Measurements from ENCODE around the gene KCNN3. TPM values are rescaled to one million over a fixed set of nuclear protein-coding genes. Genes with fewer than 3 reads are reported as not detected.

The KCNN3 gene
- total and polyA plus RNA-seq, 2 of the 13 experiments (the other 11 are each of a cell fraction or from before 2014, with no cell fraction given) = not detected

DNA sequence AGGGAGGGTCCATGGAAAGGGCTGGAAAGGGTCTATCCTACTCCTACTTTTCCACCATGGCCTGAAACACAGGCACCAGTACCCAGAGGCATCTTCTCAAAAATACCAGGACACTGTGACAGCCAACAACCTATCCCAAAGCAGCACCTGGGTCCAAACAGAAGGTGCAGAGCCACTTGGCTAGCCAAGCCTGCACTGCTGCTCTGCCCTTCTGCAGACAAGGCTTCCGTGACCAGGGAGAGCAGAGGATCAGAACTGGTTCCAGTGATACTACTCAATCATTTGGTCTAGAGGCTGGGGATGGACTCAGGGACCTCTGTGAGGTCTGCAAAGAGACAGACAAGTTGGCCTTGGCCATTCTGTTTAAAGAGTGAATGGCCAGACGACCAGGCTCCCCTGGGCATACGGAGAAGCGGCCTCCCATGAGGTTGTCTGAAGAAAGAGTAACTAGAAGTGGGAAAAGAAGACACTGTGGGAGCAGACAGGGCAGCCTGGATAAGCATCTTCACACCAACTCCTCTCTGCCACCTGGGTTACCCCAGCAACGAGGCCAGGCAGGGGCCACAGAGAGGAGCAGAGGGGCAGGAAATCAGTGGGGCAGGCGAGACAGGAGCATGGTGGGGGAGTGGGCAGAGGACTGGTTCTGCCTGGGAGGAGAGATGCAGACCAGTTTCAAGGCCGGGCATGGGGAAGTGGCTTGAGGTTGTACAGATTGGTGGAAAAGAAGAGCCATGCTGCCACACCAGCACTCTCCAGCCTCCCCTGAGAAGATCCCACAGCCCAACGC, 5.7 kb downstream of the KCNN3 start:
- DNase-seq (ENCODE audit: low spot score) = no peak
- ChIA-PET CTCF (ENCODE audit: low intra/inter-chr PET ratio, low total read pairs) (no interaction called here), POLR2A (no interaction called here)
- H3K79me2 ChIP-seq (ENCODE audit: insufficient read depth, low read length) = no peaks in the 10 kb centered on the region
- no TSS peak for BruUV-seq (replicated peaks)
- no peak overlapping the region for H3K4me3 ChIP-seq (replicated peaks in 1 of 3; ENCODE audit: insufficient read depth in 1 of 3, low read depth in 2 of 3, low read length in 3 of 3)
- no peaks in the 10 kb centered on the region for H4K20me1 ChIP-seq (ENCODE audit: insufficient read depth, low read length)
- TF ChIP-seq, protein P1, sequence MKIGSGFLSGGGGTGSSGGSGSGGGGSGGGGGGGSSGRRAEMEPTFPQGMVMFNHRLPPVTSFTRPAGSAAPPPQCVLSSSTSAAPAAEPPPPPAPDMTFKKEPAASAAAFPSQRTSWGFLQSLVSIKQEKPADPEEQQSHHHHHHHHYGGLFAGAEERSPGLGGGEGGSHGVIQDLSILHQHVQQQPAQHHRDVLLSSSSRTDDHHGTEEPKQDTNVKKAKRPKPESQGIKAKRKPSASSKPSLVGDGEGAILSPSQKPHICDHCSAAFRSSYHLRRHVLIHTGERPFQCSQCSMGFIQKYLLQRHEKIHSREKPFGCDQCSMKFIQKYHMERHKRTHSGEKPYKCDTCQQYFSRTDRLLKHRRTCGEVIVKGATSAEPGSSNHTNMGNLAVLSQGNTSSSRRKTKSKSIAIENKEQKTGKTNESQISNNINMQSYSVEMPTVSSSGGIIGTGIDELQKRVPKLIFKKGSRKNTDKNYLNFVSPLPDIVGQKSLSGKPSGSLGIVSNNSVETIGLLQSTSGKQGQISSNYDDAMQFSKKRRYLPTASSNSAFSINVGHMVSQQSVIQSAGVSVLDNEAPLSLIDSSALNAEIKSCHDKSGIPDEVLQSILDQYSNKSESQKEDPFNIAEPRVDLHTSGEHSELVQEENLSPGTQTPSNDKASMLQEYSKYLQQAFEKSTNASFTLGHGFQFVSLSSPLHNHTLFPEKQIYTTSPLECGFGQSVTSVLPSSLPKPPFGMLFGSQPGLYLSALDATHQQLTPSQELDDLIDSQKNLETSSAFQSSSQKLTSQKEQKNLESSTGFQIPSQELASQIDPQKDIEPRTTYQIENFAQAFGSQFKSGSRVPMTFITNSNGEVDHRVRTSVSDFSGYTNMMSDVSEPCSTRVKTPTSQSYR (CRISPR knock-in tag; IDR thresholded peaks at IDR 0.05; ENCODE audit: borderline replicate concordance) = no peak
- TF ChIP-seq MED8 (CRISPR knock-in tag; IDR thresholded peaks at IDR 0.05; ENCODE audit: insufficient replicate concordance) (no peak), DPF2 (CRISPR knock-in tag; IDR thresholded peaks at IDR 0.05; ENCODE audit: borderline replicate concordance, low read depth) (no peak), CREBL2 (CRISPR knock-in tag; IDR thresholded peaks at IDR 0.05; ENCODE audit: borderline replicate concordance) (no peak), ZBTB1 (CRISPR knock-in tag; IDR thresholded peaks at IDR 0.05; ENCODE audit: borderline replicate concordance) (no peak), ERF (CRISPR knock-in tag; IDR thresholded peaks at IDR 0.05) (no peak), TCF12 (IDR thresholded peaks at IDR 0.05) (no peak), TCF12 (CRISPR knock-in tag; IDR thresholded peaks at IDR 0.05) (no peak), SKI (IDR thresholded peaks at IDR 0.05; ENCODE audit: partially characterized antibody) (no peak), ELF3 (CRISPR knock-in tag; IDR thresholded peaks at IDR 0.05) (no peak), DZIP1 (CRISPR knock-in tag; IDR thresholded peaks at IDR 0.05) (no peak), ZNF343 (CRISPR knock-in tag; IDR thresholded peaks at IDR 0.05) (no peak), NBN (conservative IDR thresholded peaks at IDR 0.05) (no peak)
- TF ChIP-seq, protein P2, sequence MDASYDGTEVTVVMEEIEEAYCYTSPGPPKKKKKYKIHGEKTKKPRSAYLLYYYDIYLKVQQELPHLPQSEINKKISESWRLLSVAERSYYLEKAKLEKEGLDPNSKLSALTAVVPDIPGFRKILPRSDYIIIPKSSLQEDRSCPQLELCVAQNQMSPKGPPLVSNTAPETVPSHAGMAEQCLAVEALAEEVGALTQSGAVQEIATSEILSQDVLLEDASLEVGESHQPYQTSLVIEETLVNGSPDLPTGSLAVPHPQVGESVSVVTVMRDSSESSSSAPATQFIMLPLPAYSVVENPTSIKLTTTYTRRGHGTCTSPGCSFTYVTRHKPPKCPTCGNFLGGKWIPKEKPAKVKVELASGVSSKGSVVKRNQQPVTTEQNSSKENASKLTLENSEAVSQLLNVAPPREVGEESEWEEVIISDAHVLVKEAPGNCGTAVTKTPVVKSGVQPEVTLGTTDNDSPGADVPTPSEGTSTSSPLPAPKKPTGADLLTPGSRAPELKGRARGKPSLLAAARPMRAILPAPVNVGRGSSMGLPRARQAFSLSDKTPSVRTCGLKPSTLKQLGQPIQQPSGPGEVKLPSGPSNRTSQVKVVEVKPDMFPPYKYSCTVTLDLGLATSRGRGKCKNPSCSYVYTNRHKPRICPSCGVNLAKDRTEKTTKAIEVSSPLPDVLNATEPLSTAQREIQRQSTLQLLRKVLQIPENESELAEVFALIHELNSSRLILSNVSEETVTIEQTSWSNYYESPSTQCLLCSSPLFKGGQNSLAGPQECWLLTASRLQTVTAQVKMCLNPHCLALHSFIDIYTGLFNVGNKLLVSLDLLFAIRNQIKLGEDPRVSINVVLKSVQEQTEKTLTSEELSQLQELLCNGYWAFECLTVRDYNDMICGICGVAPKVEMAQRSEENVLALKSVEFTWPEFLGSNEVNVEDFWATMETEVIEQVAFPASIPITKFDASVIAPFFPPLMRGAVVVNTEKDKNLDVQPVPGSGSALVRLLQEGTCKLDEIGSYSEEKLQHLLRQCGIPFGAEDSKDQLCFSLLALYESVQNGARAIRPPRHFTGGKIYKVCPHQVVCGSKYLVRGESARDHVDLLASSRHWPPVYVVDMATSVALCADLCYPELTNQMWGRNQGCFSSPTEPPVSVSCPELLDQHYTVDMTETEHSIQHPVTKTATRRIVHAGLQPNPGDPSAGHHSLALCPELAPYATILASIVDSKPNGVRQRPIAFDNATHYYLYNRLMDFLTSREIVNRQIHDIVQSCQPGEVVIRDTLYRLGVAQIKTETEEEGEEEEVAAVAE (CRISPR knock-in tag; IDR thresholded peaks at IDR 0.05; ENCODE audit: borderline replicate concordance) = no peak
- ATAC-seq = no peak
- in situ Hi-C loops (cut with HindIII; ENCODE audit: extremely low pct_ligation_motif_present, low pct_unique_long_range_greater_than_20kb) (no loop called here), intact Hi-C loops (cut with micrococcal nuclease; ENCODE audit: unreplicated experiment) (no loop called here)
- 16% methylated on average over 8 of the region's 8 CpGs for WGBS (ENCODE audit: low lambda C conversion rate)
- H3K36me3 ChIP-seq (replicated peaks in 1 of 2; ENCODE audit: control insufficient read depth in 1 of 2, insufficient read depth in 2 of 2, low read length in 2 of 2) = no peaks in the 10 kb centered on the region
- H2AFZ ChIP-seq (ENCODE audit: low read length) = no peak overlapping the region
- H3K9ac ChIP-seq (ENCODE audit: insufficient read depth, low read depth, low read length) = no peak overlapping the region
- no peak overlapping the region for H3K27ac ChIP-seq (ENCODE audit: extremely low read length, insufficient read depth, low read length)
- H3K9me3 ChIP-seq (ENCODE audit: low read length) = no peaks in the 10 kb centered on the region
- H3K4me2 ChIP-seq (ENCODE audit: low read depth, low read length) = no peak overlapping the region
- peaks cover 17% of the 10 kb centered on the region; the same call in 1 of the 2 replicates for H3K4me1 ChIP-seq (ENCODE audit: insufficient read depth, low read length)
- H3K27me3 ChIP-seq (ENCODE audit: control insufficient read depth in 1 of 2, insufficient read depth in 2 of 2, low read length in 2 of 2) = peaks cover 5 to 68% of the 10 kb centered on the region in 2 experiments; a peak in 4 of 5 replicates
- no peak for FAIRE-seq

Data from HepG2 (cell line).